Fibroblast of mammary gland (primary cell): ENCODE measurements around the gene PTRH2.
"Not testable (repeated sequence)": the region's sequence is repeated elsewhere in the genome, so short reads cannot be mapped to it uniquely, and the experiment has no call there.

Source experiments
- DNase-seq: peaks from one replicate; pipeline ENCODE4 v3.0.0-alpha.2; 2010; ENCODE audit warnings: low read depth
- H3K4me3 ChIP-seq: 2 replicates; pipeline ENCODE4 v1.5.1; 2011; ENCODE audit warnings: low read depth, mild to moderate bottlenecking, low read length, moderate library complexity; ENCODE audit not compliant: control insufficient read depth
- CTCF ChIP-seq: conservative IDR thresholded peaks from 2 replicates; pipeline ENCODE4 v1.5.1; 2011; ENCODE audit warnings: low read depth, low read length, inconsistent platforms; ENCODE audit not compliant: control insufficient read depth, insufficient read depth

The PTRH2 gene

DNA sequence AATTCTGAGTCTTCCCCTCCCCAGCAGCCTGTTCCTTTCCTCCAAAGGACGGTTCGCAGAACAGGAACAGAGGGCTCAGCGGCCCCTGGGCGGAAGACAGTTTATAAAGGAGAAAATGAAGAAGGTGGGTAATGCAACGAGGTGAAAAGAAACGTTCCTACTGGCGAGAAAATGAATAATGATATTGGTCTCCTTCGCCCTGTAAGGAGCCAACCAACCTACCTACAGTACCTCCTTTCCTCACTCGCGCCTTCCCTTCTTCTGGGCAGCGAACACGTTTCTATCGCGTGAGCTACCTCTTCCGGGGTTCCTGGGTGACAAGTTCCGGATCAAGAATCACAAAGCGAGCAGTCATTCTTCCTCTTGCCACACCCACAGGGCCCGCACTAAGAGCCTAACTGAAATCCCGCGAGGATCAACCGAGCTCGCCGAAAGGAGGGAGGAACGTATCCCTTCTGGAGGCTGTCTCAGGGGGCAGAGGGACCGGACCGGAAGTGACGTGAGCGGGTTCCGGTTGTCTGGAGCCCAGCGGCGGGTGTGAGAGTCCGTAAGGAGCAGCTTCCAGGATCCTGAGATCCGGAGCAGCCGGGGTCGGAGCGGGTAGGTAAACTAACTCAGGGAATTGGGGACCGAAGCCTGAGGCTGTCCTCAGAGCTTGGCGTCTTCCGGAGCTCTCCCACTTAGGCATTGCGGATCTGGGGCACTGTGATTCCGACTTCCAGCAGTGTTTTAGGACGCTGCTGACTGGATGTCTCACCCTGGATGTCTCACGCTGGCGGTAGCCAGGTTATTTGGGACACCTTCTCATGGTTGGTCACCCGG is at the start of gene PTRH2, which contains the start of gene VMP1:
TSS of gene PTRH2 (minus strand) at position 282 of the 822 bp plus-strand sequence. CDS start 9,452 bp downstream, outside the sequence.
TSS of gene VMP1 (plus strand) at position 506 of the 822 bp plus-strand sequence. CDS start 23,793 bp downstream, outside the sequence.
- DNase-seq = peak; percentile 100
- no peak for TF ChIP-seq CTCF
- peak within 1 kb of the TSS; percentile 99 for H3K4me3 ChIP-seq

- DNase-seq = peak; percentile 85
- no peak overlapping the region for H3K4me3 ChIP-seq
- TF ChIP-seq CTCF = no peak
These were observed 49.1 kb upstream of the PTRH2 start for GRCh38 chr17:59756236-59756818.

- not testable (repeated sequence) for H3K4me3 ChIP-seq, DNase-seq
These were observed 47.8 kb upstream of the PTRH2 start for GRCh38 chr17:59755069-59755468.

DNA sequence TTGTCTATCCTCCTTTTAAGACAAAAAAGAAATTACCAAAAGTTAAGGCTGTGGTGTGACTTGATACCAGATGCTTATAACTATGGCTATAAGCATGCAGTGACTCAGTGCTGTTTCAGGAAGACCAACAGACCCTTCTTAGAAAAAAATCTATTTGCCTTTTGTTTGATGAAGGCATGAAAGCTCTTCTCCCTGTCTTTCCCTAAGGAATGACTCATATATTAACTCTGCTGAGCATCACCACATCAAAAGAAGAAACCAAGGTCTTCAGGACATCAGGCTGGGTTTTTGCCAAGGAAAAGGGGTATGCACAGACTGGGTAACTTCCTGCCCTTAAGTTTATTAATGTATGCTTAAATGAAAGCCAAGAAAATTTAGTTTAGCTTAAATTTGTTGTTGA is 47.3 kb upstream of the PTRH2 start:
- DNase-seq = peak; percentile 98
- no peak for TF ChIP-seq CTCF
- no peak overlapping the region for H3K4me3 ChIP-seq

GRCh38 chr17:59753522-59754467 is 46.6 kb upstream of the PTRH2 start:
- DNase-seq = peak; percentile 92
- peak overlapping the region; percentile 15 for H3K4me3 ChIP-seq

GRCh38 chr17:59752922-59753321 is 45.7 kb upstream of the PTRH2 start:
- TF ChIP-seq CTCF = no peak
- H3K4me3 ChIP-seq = no peak overlapping the region
- DNase-seq = no peak

More at GRCh38 chr17:59753522-59754467, 46.6 kb upstream of the PTRH2 start:
- peak; percentile 77 for TF ChIP-seq CTCF

GRCh38 chr17:59752446-59752845 is 45.2 kb upstream of the PTRH2 start:
- no peak for TF ChIP-seq CTCF
- H3K4me3 ChIP-seq = no peak overlapping the region
- DNase-seq = peak; percentile 17
